ENCODE measurements around the gene GOLGA8J.
"Not testable (repeated sequence)": the region's sequence is repeated elsewhere in the genome, so short reads cannot be mapped to it uniquely, and the experiment has no call there.

The GOLGA8J gene

GRCh38 chr15:30068326-30068725 lies 14.4 kb upstream of the GOLGA8J start:
- TF ChIP-seq ELF4 (IDR thresholded peaks at IDR 0.05) (no peak), SUZ12 (IDR thresholded peaks at IDR 0.05) (no peak), L3MBTL2 (conservative IDR thresholded peaks at IDR 0.05) (no peak), FOXA1 (IDR thresholded peaks at IDR 0.05) (no peak), NFRKB (IDR thresholded peaks at IDR 0.05) (no peak), ZNF384 (IDR thresholded peaks at IDR 0.05) (no peak), FOXM1 (IDR thresholded peaks at IDR 0.05; ENCODE audit: borderline replicate concordance) (no peak), ARNT (IDR thresholded peaks at IDR 0.05) (no peak), BHLHE40 (IDR thresholded peaks at IDR 0.05; ENCODE audit: borderline replicate concordance) (no peak), FOXK2 (IDR thresholded peaks at IDR 0.05) (no peak), CTBP1 (IDR thresholded peaks at IDR 0.05; ENCODE audit: borderline replicate concordance) (no peak), LEF1 (IDR thresholded peaks at IDR 0.05; ENCODE audit: borderline replicate concordance) (no peak), TARDBP (IDR thresholded peaks at IDR 0.05) (no peak), SP1 (IDR thresholded peaks at IDR 0.05) (no peak), HDGF (IDR thresholded peaks at IDR 0.05; ENCODE audit: borderline replicate concordance) (no peak)
- TF ChIP-seq, protein P1, sequence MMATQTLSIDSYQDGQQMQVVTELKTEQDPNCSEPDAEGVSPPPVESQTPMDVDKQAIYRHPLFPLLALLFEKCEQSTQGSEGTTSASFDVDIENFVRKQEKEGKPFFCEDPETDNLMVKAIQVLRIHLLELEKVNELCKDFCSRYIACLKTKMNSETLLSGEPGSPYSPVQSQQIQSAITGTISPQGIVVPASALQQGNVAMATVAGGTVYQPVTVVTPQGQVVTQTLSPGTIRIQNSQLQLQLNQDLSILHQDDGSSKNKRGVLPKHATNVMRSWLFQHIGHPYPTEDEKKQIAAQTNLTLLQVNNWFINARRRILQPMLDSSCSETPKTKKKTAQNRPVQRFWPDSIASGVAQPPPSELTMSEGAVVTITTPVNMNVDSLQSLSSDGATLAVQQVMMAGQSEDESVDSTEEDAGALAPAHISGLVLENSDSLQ (IDR thresholded peaks at IDR 0.05), result no peak
- POLR2A ChIA-PET, result no interaction called here
- CTCF ChIA-PET, result no interaction called here

DNA sequence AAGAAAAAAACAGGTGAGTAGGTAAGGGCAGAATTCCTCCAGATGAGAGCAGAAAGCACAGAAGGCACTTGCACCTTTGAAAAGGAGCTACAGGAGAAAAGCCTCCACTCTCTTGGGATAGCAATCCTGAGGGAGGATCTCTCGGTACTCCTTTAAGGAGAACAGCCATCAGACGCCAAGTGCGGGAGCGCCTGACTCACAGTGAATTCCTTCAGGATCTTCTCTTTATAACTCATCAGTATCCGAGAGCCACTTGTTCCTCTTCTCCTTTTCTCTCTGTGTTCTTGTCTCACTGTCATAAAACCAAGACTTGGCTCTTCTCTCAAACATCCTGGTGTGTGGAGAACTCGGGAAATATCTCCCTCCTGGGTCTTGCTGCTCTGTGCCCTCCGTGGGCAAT lies 10.1 kb upstream of the GOLGA8J start:
- POLR2A ChIA-PET, result no interaction called here
- TF ChIP-seq SUZ12 (IDR thresholded peaks at IDR 0.05) (no peak), FOXM1 (IDR thresholded peaks at IDR 0.05; ENCODE audit: borderline replicate concordance) (no peak), ZNF384 (IDR thresholded peaks at IDR 0.05) (no peak), ARNT (IDR thresholded peaks at IDR 0.05) (no peak), BHLHE40 (IDR thresholded peaks at IDR 0.05; ENCODE audit: borderline replicate concordance) (no peak), L3MBTL2 (conservative IDR thresholded peaks at IDR 0.05) (no peak), FOXA1 (IDR thresholded peaks at IDR 0.05) (no peak), LEF1 (IDR thresholded peaks at IDR 0.05; ENCODE audit: borderline replicate concordance) (no peak), FOXK2 (IDR thresholded peaks at IDR 0.05) (no peak), SP1 (IDR thresholded peaks at IDR 0.05) (no peak), TARDBP (IDR thresholded peaks at IDR 0.05) (no peak)
- no peak for DNase-seq (ENCODE audit: extremely low spot score)
- CTCF ChIA-PET, result interaction anchor here (0.6 kb wide), 1 partner anchor 532 kb away, joined by 4 read pairs; no protein-coding TSS in a partner anchor

More at GRCh38 chr15:30068326-30068725, 14.4 kb upstream of the GOLGA8J start:
- DNase-seq (ENCODE audit: extremely low spot score), result no peak

- CTCF ChIA-PET, result interaction anchor here (1.0 to 1.9 kb wide), 2 partner anchors 36 to 148 kb away, joined by 3 to 10 read pairs; no protein-coding TSS in a partner anchor
- no peak for DNase-seq (ENCODE audit: extremely low spot score)
- TF ChIP-seq NFRKB (IDR thresholded peaks at IDR 0.05) (no peak), TARDBP (IDR thresholded peaks at IDR 0.05) (no peak), ELF4 (IDR thresholded peaks at IDR 0.05) (no peak), FOXA1 (IDR thresholded peaks at IDR 0.05) (no peak), BHLHE40 (IDR thresholded peaks at IDR 0.05; ENCODE audit: borderline replicate concordance) (no peak)
- POLR2A ChIA-PET, result no interaction called here
Measured at GRCh38 chr15:30073915-30074314, 8.8 kb upstream of the GOLGA8J start.

DNA sequence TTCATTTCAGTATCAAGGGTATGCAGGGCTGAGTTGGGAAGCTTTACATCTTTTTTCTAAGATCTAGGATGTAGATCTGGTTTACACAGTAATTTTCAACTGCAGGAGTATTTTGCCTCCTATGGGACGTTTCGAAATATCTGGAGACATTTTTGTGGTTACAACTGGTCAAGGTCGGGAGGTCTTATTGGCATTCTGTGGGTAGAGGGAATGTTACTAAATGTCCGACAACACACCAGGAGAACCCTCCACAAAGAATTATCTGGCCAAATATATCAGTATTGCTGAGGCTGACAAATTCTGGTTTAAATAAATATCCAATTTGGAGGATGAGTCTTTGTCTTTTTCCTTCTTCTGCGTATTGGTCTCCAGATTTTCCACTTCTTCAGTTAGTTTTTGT lies 1.9 kb upstream of the GOLGA8J start:
- POLR2A ChIA-PET; DNase-seq (ENCODE audit: extremely low spot score); CTCF ChIA-PET: not testable (repeated sequence)

DNA sequence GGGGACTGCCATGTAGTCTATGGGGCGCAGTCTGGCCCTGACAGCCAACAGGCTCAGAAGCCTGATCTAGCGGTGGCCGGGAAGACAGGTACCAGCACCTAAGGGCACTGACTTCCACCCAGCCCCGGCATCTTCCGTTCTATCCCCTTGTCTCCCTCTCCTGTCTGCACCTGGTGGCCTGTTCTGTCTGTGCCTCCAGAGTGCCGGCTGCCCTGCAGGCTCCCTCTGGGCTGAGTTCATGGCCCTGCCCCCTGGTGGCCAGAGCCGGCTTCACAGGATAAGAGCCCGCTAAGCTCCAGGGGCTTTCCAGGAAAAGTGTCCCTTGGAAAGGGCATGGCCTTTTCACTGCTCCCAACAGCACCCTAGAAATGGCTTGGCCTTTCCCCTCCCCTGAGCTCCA lies 15.1 kb downstream of the GOLGA8J start:
- DNase-seq (ENCODE audit: extremely low spot score); CTCF ChIA-PET; POLR2A ChIA-PET: not testable (repeated sequence)

GRCh38 chr15:30102890-30103289 lies 20.1 kb downstream of the GOLGA8J start:
- POLR2A ChIA-PET; DNase-seq (ENCODE audit: extremely low spot score); CTCF ChIA-PET: not testable (repeated sequence)

GRCh38 chr15:30103941-30104507 lies 21.3 kb downstream of the GOLGA8J start:
- CTCF ChIA-PET; POLR2A ChIA-PET; DNase-seq (ENCODE audit: extremely low spot score): not testable (repeated sequence)

- POLR2A ChIA-PET; CTCF ChIA-PET; DNase-seq (ENCODE audit: extremely low spot score): not testable (repeated sequence)
Measured at GRCh38 chr15:30110591-30110990, 27.8 kb downstream of the GOLGA8J start.

DNA sequence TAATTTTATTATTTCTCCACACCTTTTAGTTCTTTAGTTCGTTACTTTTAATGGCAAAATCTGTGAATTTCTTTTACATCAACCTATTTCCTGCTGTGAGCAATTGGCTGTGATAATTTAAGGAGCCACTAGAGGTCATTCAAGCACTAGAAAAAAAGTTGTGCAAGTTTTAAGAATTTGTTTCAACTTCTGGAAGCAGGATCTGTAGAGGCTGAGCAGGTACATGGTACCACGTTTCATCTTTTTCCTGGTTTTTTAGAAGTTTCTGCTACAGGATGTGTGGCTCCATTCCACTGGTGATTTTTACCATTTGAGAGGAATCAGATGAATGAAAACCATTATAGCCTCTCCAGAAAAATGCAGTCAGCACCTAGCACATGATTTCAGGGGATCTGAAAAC lies 47.3 kb downstream of the GOLGA8J start:
- POLR2A ChIA-PET; CTCF ChIA-PET; DNase-seq (ENCODE audit: extremely low spot score): not testable (repeated sequence)

GRCh38 chr15:30134751-30135150 lies 52.0 kb downstream of the GOLGA8J start, which contains the start of gene GOLGA8T:
Gene GOLGA8T (plus strand): TSS chr15:30135051. CDS start chr15:30135149, 98 bp downstream.
- CTCF ChIA-PET, result not testable (repeated sequence)

More at GRCh38 chr15:30134751-30135150, 52.0 kb downstream of the GOLGA8J start, which contains the start of gene GOLGA8T:
- POLR2A ChIA-PET; DNase-seq (ENCODE audit: extremely low spot score): not testable (repeated sequence)
